Cardiac fibroblast (primary cell): ENCODE measurements around the gene TFAP2A.

Experiments used
- DNase-seq, 2 donors: peaks; one replicate each; pipeline versions ENCODE4 v3.0.0 to v3.0.0-alpha.2; 2010; ENCODE audit warnings: low read depth in 2 of 2
- H3K4me3 ChIP-seq, 2 donors: replicated peaks in 1 of 2; 1 replicate in 1 of 2; 2 replicates in 1 of 2; pipeline ENCODE4 v1.5.1; 2011; ENCODE audit warnings: low read depth in 2 of 2, low read length in 2 of 2, mild to moderate bottlenecking in 2 of 2, moderate library complexity in 1 of 2
- CTCF ChIP-seq: IDR thresholded peaks from one replicate; pipeline ENCODE4 v1.5.1; 2011; ENCODE audit warnings: low read depth, mild to moderate bottlenecking, low read length, inconsistent platforms

Gene TFAP2A

GRCh38 chr6:10416863-10417641 is 2.2 kb upstream of the TFAP2A start:
- peak overlapping the region in 1 of 2 donors; percentile 2 for H3K4me3 ChIP-seq
- TF ChIP-seq CTCF: no peak
- DNase-seq: no peak

GRCh38 chr6:10416516-10416862 is 1.6 kb upstream of the TFAP2A start:
- H3K4me3 ChIP-seq: no peak overlapping the region
- no peak for TF ChIP-seq CTCF
- no peak for DNase-seq

GRCh38 chr6:10415617-10416480 is 975 bp upstream of the TFAP2A start:
- no peak for TF ChIP-seq CTCF

GRCh38 chr6:10413850-10414738 is 780 bp downstream of the TFAP2A start:
- TF ChIP-seq CTCF: no peak
- peak overlapping the region in 1 of 2 donors; percentile 63 for H3K4me3 ChIP-seq
- DNase-seq: peak in 1 of 2 donors; percentile 28

More at GRCh38 chr6:10415617-10416480, 975 bp upstream of the TFAP2A start:
- no peak for DNase-seq
- no peak overlapping the region for H3K4me3 ChIP-seq

GRCh38 chr6:10413262-10413849 is 1.5 kb downstream of the TFAP2A start:
- H3K4me3 ChIP-seq: peak overlapping the region; percentile 61 to 63
- TF ChIP-seq CTCF: no peak
- DNase-seq: no peak
